NCI-H345 (cell line): ENCODE results near the gene PCNT.
"Not testable (repeated sequence)": the region's sequence is repeated elsewhere in the genome, so short reads cannot be mapped to it uniquely, and the experiment has no call there.

Experiments used
- DNase-seq: peaks from one replicate; lab custom pipeline; 2025; lab: John Stamatoyannopoulos, UW

PCNT gene

DNA sequence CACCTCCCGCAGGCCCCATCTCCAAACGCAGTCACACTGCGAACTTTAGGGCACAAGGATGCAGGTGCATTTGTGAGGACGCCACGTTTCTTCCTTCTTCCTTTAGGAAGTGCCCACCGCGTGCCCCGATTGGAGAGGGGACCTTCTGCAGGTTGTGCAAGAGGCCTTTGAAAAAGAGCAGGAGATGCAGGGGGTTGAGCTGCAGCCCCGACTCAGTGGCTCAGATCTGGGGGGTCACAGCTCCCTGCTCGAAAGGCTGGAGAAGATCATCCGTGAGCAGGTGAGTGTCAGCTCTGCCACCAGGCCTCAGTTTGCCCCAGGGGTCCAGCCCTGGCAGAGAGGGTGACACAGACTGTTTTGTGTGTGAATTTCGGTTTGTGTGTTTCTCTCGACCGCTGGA is 103.6 kb downstream of the PCNT start:
- DNase-seq: no peak

- no peak for DNase-seq
These were observed 104.3 kb downstream of the PCNT start for GRCh38 chr21:46428286-46428685.

- DNase-seq: no peak
These were observed 105.2 kb downstream of the PCNT start for GRCh38 chr21:46428987-46429710.

GRCh38 chr21:46429754-46430681 is 106.1 kb downstream of the PCNT start:
- DNase-seq: no peak

- DNase-seq: no peak
These were observed 107.5 kb downstream of the PCNT start for GRCh38 chr21:46431448-46431847.

DNA sequence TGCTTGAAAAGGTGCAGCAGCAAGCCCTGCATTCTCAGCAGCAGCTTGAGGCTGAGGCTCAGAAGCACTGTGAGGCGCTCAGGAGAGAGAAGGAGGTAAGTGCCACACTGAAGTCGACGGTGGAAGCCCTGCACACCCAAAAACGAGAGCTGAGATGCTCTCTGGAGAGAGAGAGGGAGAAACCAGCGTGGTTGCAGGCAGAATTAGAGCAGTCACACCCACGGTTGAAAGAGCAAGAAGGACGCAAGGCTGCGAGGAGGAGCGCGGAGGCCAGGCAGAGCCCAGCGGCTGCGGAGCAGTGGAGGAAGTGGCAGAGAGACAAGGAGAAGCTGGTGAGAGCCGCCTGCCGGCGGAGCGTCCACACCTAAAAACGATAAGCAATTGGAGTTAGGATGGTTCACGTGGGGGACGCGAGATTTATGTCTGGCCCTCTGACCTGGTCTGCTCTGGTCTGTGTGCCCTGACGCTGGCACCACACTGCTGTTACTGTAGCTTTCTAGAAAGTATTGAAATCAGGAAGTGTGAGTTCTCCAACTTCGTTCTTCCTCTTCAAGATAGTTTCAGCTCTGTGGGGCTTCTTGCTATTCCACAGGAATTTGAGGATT is 108.0 kb downstream of the PCNT start:
- no peak for DNase-seq

GRCh38 chr21:46433116-46433515 is 109.2 kb downstream of the PCNT start:
- not testable (repeated sequence) for DNase-seq

DNA sequence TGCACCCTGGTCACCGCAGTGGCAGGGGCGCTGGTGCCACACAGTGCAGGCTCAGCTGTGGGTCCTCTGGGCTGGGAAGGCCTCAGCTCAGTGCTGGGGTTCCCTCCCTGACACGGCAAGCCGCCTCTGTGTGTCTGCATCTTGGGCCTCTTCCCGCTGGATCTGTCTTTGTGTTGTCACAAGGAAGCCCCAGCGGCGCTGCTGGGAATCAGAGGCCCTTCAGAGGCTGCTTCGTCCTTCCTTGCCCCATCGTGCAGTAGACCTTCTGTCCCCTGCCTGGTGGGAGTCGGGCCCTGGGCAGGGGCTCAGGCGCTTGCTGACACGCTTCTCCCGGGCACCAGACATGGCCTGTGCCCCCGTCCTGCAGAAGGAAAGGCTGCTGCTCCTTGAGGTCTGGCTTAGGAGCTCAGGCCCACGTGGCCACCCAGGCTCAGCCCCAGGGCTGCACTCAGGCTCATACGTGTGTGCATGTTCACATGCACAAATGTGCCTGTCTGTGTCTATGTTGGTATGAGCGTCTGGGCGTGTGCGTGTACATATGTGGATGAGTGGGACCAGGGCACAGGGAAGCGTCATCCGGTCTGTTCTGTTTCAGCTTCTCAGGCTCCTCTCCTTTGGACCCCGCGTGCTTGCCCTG is 110.5 kb downstream of the PCNT start:
- no peak for DNase-seq

GRCh38 chr21:46435786-46436227 is 111.9 kb downstream of the PCNT start:
- DNase-seq: no peak

GRCh38 chr21:46436621-46437020 is 112.7 kb downstream of the PCNT start:
- no peak for DNase-seq

GRCh38 chr21:46437096-46437498 is 113.1 kb downstream of the PCNT start:
- DNase-seq: no peak

- DNase-seq: no peak
These were observed 113.6 kb downstream of the PCNT start for GRCh38 chr21:46437511-46437910.

DNA sequence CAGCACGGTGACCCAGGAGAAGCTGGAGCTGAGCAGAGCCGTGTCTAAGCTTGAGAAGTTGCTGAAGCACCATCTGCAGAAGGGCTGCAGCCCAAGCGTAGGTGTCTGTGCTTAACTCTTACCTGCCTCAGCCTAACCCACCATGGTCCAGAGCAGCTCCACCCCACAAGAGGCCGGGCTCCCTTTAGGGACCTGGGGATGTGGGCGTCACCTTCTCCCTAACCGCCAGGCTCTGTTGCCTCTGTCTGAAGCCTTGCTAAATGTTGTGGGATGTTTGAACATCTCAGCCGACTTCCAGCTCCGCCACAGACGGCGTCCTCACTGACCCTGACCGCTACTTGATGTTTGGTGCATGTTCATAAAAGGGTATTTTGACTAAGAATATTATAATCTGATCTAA is 114.3 kb downstream of the PCNT start:
- no peak for DNase-seq

DNA sequence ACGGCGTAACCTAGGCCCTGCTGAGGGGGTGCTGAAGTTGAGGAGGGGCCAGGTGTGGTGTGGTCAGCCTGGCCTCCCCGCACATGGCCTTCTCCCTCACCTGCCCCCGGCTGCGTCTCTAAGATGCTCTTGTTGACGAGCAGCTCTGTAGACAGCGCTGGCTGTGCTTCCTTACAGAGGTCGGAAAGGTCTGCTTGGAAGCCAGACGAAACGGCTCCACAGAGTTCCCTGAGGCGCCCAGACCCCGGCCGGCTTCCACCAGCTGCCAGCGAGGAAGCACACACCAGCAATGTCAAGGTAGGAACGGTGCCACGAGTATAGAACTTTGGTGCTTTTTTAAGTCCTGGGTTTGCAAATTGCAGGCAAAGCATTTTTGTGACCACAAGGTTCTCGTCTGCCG is 116.0 kb downstream of the PCNT start:
- DNase-seq: no peak

DNA sequence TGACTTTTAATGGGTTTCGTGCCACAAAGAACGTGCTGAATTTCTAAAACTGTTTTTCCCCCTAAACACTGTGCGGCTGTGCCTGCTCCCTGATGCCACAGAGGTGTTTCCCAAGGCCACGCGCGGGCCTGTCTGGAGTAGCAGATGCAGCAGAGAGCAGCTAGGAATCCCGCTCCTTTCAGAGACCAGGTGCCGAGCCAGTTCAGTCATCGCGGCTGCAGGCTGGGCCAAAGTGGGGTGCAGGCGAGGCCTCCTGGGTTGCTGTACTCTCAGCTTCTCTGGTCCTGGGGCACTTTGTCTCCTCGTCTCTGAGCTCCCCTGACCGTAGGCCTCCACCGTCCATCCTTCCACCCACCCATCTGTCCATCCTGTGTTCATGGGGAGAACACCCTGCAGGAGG is 117.4 kb downstream of the PCNT start:
- DNase-seq: no peak

- DNase-seq: no peak
These were observed 118.1 kb downstream of the PCNT start for GRCh38 chr21:46441961-46442498.

DNA sequence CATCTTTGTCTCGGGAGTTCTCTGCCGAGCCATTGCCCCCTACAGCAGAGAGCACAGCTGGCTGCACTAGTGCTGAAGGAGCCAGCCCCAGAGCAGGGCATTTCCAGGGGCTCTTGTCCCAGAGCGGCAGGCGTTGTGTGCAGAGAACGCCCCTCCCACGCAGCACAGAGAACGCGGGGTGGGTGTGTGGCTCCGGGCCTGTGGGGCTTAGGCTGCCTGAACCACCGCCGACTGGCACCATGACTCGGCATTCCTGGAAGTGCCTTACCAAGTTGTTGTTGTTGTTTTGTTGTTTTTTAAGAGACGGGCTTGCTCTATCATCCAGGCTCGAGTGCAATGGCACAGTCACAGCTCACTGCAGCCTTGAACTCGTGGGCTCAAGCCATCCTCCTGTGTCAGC is 119.0 kb downstream of the PCNT start:
- no peak for DNase-seq

GRCh38 chr21:46443910-46444309 is 120.0 kb downstream of the PCNT start:
- DNase-seq: no peak

DNA sequence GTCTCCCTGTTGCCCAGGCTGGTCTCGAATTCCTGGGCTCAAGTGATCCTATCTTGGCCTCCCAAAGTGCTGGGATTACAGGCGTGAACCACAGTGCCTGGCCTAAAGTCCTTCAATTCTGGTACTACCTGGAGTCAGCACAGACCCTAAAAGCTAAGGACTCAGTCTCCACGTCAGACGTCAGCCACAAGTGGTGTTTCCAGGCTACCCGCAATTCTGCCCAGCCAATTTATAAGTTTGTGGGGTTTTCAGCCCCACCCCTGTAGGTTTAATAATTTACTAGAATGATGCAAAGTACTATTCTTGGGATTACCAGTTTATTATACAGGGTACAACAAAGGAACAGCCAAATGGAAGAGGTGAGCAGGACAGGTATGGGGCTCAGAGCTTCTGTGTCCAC is 124.2 kb downstream of the PCNT start:
- DNase-seq: no peak

DNA sequence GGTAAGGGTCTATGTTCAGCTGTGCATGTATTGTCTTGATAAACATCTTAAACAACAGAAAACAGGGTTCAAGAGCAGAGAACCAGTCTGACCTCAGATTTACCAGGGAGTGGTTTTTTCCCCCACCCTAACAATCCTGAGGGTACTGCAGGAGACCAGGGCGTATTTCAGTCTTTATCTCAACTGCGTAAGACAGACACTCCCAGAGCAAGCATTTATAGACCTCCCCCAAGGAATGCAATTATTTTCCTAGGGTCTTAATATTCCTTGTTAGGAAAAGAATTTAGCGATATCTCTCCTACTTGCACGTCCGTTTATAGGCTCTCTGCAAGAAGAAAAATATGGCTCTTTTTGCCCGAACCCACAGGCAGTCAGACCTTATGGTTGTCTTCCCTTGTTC is 124.9 kb downstream of the PCNT start:
- not testable (repeated sequence) for DNase-seq

DNA sequence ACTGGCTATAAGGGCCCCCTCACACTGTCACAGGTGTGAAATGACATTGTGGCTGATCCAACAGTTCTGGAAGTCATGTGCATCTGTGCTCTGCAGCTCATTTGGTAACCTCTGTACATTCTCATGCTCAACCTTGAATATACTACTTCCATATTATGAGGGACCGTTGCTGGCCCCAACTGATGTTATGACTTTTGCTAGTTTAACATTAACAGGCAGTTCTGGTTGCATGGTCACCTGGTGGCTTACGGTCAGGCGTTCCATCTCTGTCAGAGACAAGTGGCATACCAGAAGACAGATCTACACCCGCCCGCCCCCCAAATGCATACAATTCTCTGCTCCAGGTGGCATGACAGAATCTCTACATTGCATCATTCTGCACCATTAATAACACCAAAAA is 128.8 kb downstream of the PCNT start:
- DNase-seq: no peak

- no peak for DNase-seq
These were observed 130.2 kb downstream of the PCNT start for GRCh38 chr21:46454142-46454541.
